ENCODE measurements around the gene NR1D2.

The NR1D2 gene

GRCh38 chr3:23960649-23961048 lies 15.6 kb downstream of the NR1D2 start:
- DNase-seq (ENCODE audit: extremely low spot score, insufficient read length, low read depth) (no peak), FAIRE-seq (no peak)

- DNase-seq (ENCODE audit: extremely low spot score, insufficient read length, low read depth) = no peak
- no peak for FAIRE-seq
These were observed 16.0 kb downstream of the NR1D2 start for GRCh38 chr3:23961066-23961465.

- DNase-seq (ENCODE audit: extremely low spot score, insufficient read length, low read depth) = no peak
- FAIRE-seq = no peak
These were observed 16.8 kb downstream of the NR1D2 start for GRCh38 chr3:23961913-23962312.

- FAIRE-seq = no peak
- DNase-seq (ENCODE audit: extremely low spot score, insufficient read length, low read depth) = no peak
These were observed 19.6 kb downstream of the NR1D2 start for GRCh38 chr3:23964537-23965235.

GRCh38 chr3:23966328-23966727 lies 21.2 kb downstream of the NR1D2 start:
- no peak for FAIRE-seq
- DNase-seq (ENCODE audit: extremely low spot score, insufficient read length, low read depth) = no peak

GRCh38 chr3:23968463-23969184 lies 23.5 kb downstream of the NR1D2 start:
- no peak for FAIRE-seq
- no peak for DNase-seq (ENCODE audit: extremely low spot score, insufficient read length, low read depth)

GRCh38 chr3:23969393-23969792 lies 24.3 kb downstream of the NR1D2 start:
- FAIRE-seq (no peak), DNase-seq (ENCODE audit: extremely low spot score, insufficient read length, low read depth) (no peak)

GRCh38 chr3:23971684-23972083 lies 26.6 kb downstream of the NR1D2 start:
- DNase-seq (ENCODE audit: extremely low spot score, insufficient read length, low read depth) (no peak), FAIRE-seq (no peak)

- no peak for FAIRE-seq
- DNase-seq (ENCODE audit: extremely low spot score, insufficient read length, low read depth) = no peak
These were observed 31.5 kb downstream of the NR1D2 start for GRCh38 chr3:23976555-23976954.

GRCh38 chr3:23979569-23979968 lies 34.5 kb downstream of the NR1D2 start:
- no peak for FAIRE-seq
- no peak for DNase-seq (ENCODE audit: extremely low spot score, insufficient read length, low read depth)

GRCh38 chr3:23981136-23981535 lies 36.0 kb downstream of the NR1D2 start:
- FAIRE-seq (no peak), DNase-seq (ENCODE audit: extremely low spot score, insufficient read length, low read depth) (no peak)

GRCh38 chr3:23981955-23982354 lies 36.9 kb downstream of the NR1D2 start:
- no peak for FAIRE-seq
- DNase-seq (ENCODE audit: extremely low spot score, insufficient read length, low read depth) = no peak

- peak; percentile 50 for FAIRE-seq
These were observed 39.8 kb downstream of the NR1D2 start for GRCh38 chr3:23984934-23985333.

GRCh38 chr3:23985747-23986544 lies 40.9 kb downstream of the NR1D2 start:
- FAIRE-seq (peak; percentile 62), DNase-seq (ENCODE audit: extremely low spot score, insufficient read length, low read depth) (no peak)

More at GRCh38 chr3:23984934-23985333, 39.8 kb downstream of the NR1D2 start:
- DNase-seq (ENCODE audit: extremely low spot score, insufficient read length, low read depth) = no peak

GRCh38 chr3:23987356-23987755 lies 42.3 kb downstream of the NR1D2 start:
- DNase-seq (ENCODE audit: extremely low spot score, insufficient read length, low read depth) = no peak
- no peak for FAIRE-seq

GRCh38 chr3:23991306-23991682 lies 46.2 kb downstream of the NR1D2 start:
- no peak for FAIRE-seq

GRCh38 chr3:23991683-23992628 lies 46.9 kb downstream of the NR1D2 start:
- DNase-seq (ENCODE audit: extremely low spot score, insufficient read length, low read depth) (no peak), FAIRE-seq (no peak)

More at GRCh38 chr3:23991306-23991682, 46.2 kb downstream of the NR1D2 start:
- no peak for DNase-seq (ENCODE audit: extremely low spot score, insufficient read length, low read depth)

- DNase-seq (ENCODE audit: extremely low spot score, insufficient read length, low read depth) (no peak), FAIRE-seq (no peak)
These were observed 48.6 kb downstream of the NR1D2 start for GRCh38 chr3:23993556-23994243.

- no peak for DNase-seq (ENCODE audit: extremely low spot score, insufficient read length, low read depth)
- no peak for FAIRE-seq
These were observed 49.1 kb downstream of the NR1D2 start for GRCh38 chr3:23994244-23994569.

Measured in GM18507 (cell line).